Keratinocyte (primary cell): ENCODE measurements around the gene HIGD1C. TPM values are rescaled to one million over a fixed set of nuclear protein-coding genes. Genes with fewer than 3 reads are reported as not detected.

Experiments used
- DNase-seq: peaks from one replicate; pipeline ENCODE4 v3.0.0-alpha.2; 2011; ENCODE audit warnings: low read depth, missing footprints, low spot score
- FAIRE-seq: peaks from 2 replicates; lab custom pipeline; 2011; peaks lifted over from hg19 to GRCh38; lab: Jason Lieb, UNC
- H2AFZ ChIP-seq: 2 replicates; pipeline ENCODE4 v1.6.0; 2012; ENCODE audit warnings: low read length, control low read depth, inconsistent platforms; ENCODE audit not compliant: control insufficient read depth
- H3K27ac ChIP-seq: 2 replicates; pipeline ENCODE4 v1.5.1; 2011; ENCODE audit warnings: low read length; ENCODE audit not compliant: control insufficient read depth, insufficient read depth
- H3K27me3 ChIP-seq: 3 replicates; pipeline ENCODE4 v1.6.0; 2011; ENCODE audit warnings: low read length; ENCODE audit not compliant: control insufficient read depth, insufficient read depth; ENCODE audit errors: extremely low read depth
- H3K36me3 ChIP-seq, 2 experiments: 2 replicates in 1 of 2; 3 replicates in 1 of 2; pipeline ENCODE4 v1.5.1; 2011; ENCODE audit warnings: low read length in 2 of 2, mild to moderate bottlenecking in 1 of 2; ENCODE audit not compliant: control insufficient read depth in 2 of 2, insufficient read depth in 2 of 2; ENCODE audit errors: extremely low read depth in 1 of 2
- H3K4me1 ChIP-seq: 3 replicates; pipeline ENCODE4 v1.5.1; 2011; ENCODE audit warnings: low read length; ENCODE audit not compliant: control insufficient read depth, insufficient read depth; ENCODE audit errors: extremely low read depth
- H3K4me2 ChIP-seq: 3 replicates; pipeline ENCODE4 v1.6.0; 2011; ENCODE audit warnings: low read depth, low read length; ENCODE audit not compliant: control insufficient read depth, insufficient read depth; ENCODE audit errors: extremely low read depth
- H3K4me3 ChIP-seq, 3 experiments: fragments of 200-600 bp in 1 of 3; sonication (generic) in 1 of 3; 2 replicates in 2 of 3; 3 replicates in 1 of 3; pipeline ENCODE4 v1.5.1; 2011 to 2016; ENCODE audit warnings: low read length in 3 of 3, mild to moderate bottlenecking in 3 of 3, control low read depth in 2 of 3, inconsistent platforms in 1 of 3, low read depth in 1 of 3, mixed read lengths in 1 of 3, mixed run types in 1 of 3, moderate library complexity in 1 of 3; ENCODE audit not compliant: control insufficient read depth in 2 of 3, insufficient read depth in 2 of 3; ENCODE audit errors: extremely low read depth in 1 of 3
- H3K79me2 ChIP-seq: 2 replicates; pipeline ENCODE4 v1.6.0; 2012; ENCODE audit warnings: low read length; ENCODE audit not compliant: control insufficient read depth, insufficient read depth
- H3K9ac ChIP-seq: 3 replicates; pipeline ENCODE4 v1.6.0; 2011; ENCODE audit warnings: low read length; ENCODE audit not compliant: control insufficient read depth, insufficient read depth; ENCODE audit errors: extremely low read depth
- H3K9me1 ChIP-seq: 3 replicates; pipeline ENCODE4 v1.6.0; 2011; ENCODE audit warnings: low read length; ENCODE audit not compliant: control insufficient read depth, insufficient read depth; ENCODE audit errors: extremely low read depth
- H3K9me3 ChIP-seq: 2 replicates; pipeline ENCODE4 v1.5.1; 2012; ENCODE audit warnings: low read depth, low read length; ENCODE audit not compliant: control insufficient read depth
- H4K20me1 ChIP-seq: 3 replicates; pipeline ENCODE4 v1.6.0; 2011; ENCODE audit warnings: low read length; ENCODE audit not compliant: control insufficient read depth, insufficient read depth; ENCODE audit errors: extremely low read depth
- CTCF ChIP-seq, 3 experiments: IDR thresholded peaks in 1 of 3; conservative IDR thresholded peaks in 1 of 3; optimal IDR thresholded peaks in 1 of 3; 2 replicates in 2 of 3; 3 replicates in 1 of 3; pipeline versions ENCODE3 to v1.5.1; 2011; ENCODE audit warnings: low read length in 3 of 3, mild to moderate bottlenecking in 3 of 3, moderate library complexity in 2 of 3, control low read depth in 1 of 3, inconsistent platforms in 1 of 3; ENCODE audit not compliant: insufficient read depth in 2 of 3; ENCODE audit errors: extremely low read depth in 1 of 3
- EZH2 ChIP-seq: IDR thresholded peaks from one replicate; pipeline ENCODE4 v1.6.1; 2012; ENCODE audit warnings: inconsistent platforms, mild to moderate bottlenecking, low read length, moderate library complexity
- dilution Hi-C: fragments of 300-500 bp; cut with MboI; formaldehyde crosslinking; loops from one replicate; pipeline ENCODE4 v1.7.0; 2020; ENCODE audit warnings: low sequenced_read_pairs; ENCODE audit not compliant: extremely low pct_ligation_motif_present
- polyA plus RNA-seq, 5 experiments: library from polyadenylated mRNA; depleted of rRNA in 3 of 5; stranded (reverse) in 3 of 5; stranded (forward) in 1 of 5; unstranded in 1 of 5; fragments of >200 nt; gene quantifications; 1 replicate in 1 of 5; 2 replicates in 3 of 5; 3 replicates in 1 of 5; pipeline versions ENCODE4 v1.2.1 to v1.2.3, GENCODE V29; 2011 to 2012; ENCODE audit warnings: missing spikeins in 2 of 5, low read depth in 1 of 5, low replicate concordance in 1 of 5

Gene HIGD1C
- polyA plus RNA-seq, 1 donor (not counting 4 experiments of a cell fraction or from before 2014, with no cell fraction given), result not detected

GRCh38 chr12:50971946-50972345, 19.6 kb downstream of the HIGD1C start:
- H2AFZ ChIP-seq, result no peak overlapping the region
- dilution Hi-C loops, result no loop called here
- H3K4me2 ChIP-seq, result no peak overlapping the region
- no peaks in the 10 kb centered on the region for H3K4me1 ChIP-seq
- DNase-seq (no peak), FAIRE-seq (no peak)
- H3K4me3 ChIP-seq, result no peak overlapping the region
- no peaks in the 10 kb centered on the region for H3K9me1 ChIP-seq
- no peak overlapping the region for H3K27ac ChIP-seq
- no peaks in the 10 kb centered on the region for H3K9me3 ChIP-seq
- H3K36me3 ChIP-seq, result peaks cover 0 to 2% of the 10 kb centered on the region in 2 experiments
- H3K27me3 ChIP-seq, result no peaks in the 10 kb centered on the region
- H4K20me1 ChIP-seq, result no peaks in the 10 kb centered on the region
- H3K9ac ChIP-seq, result no peak overlapping the region
- TF ChIP-seq EZH2 (no peak), CTCF (optimal IDR thresholded peaks at IDR 0.05 in 1 of 3, IDR thresholded peaks at IDR 0.05 in 1 of 3, conservative IDR thresholded peaks at IDR 0.05 in 1 of 3; ENCODE audit: extremely low read depth in 1 of 3, insufficient read depth in 2 of 3, low read length in 3 of 3) (no peak)
- H3K79me2 ChIP-seq, result no peaks in the 10 kb centered on the region

GRCh38 chr12:50979369-50980052, 27.2 kb downstream of the HIGD1C start:
- H3K9me3 ChIP-seq, result no peaks in the 10 kb centered on the region
- H3K27ac ChIP-seq, result no peak overlapping the region
- no peak overlapping the region for H3K9ac ChIP-seq
- H3K79me2 ChIP-seq, result no peaks in the 10 kb centered on the region
- FAIRE-seq (no peak), DNase-seq (no peak)
- H3K4me2 ChIP-seq, result no peak overlapping the region
- dilution Hi-C loops, result no loop called here
- H4K20me1 ChIP-seq, result no peaks in the 10 kb centered on the region
- no peak overlapping the region for H2AFZ ChIP-seq
- H3K4me3 ChIP-seq, result no peak overlapping the region
- no peak for TF ChIP-seq CTCF (optimal IDR thresholded peaks at IDR 0.05 in 1 of 3, IDR thresholded peaks at IDR 0.05 in 1 of 3, conservative IDR thresholded peaks at IDR 0.05 in 1 of 3; ENCODE audit: extremely low read depth in 1 of 3, insufficient read depth in 2 of 3, low read length in 3 of 3)
- no peak for TF ChIP-seq EZH2
- H3K9me1 ChIP-seq, result no peaks in the 10 kb centered on the region
- H3K27me3 ChIP-seq, result no peaks in the 10 kb centered on the region
- H3K4me1 ChIP-seq, result no peaks in the 10 kb centered on the region
- H3K36me3 ChIP-seq, result no peaks in the 10 kb centered on the region
